Activated effector memory CD4-positive, alpha-beta T cell treated with anti-CD3 and anti-CD28 coated beads, Interleukin-2, amount 50 U/mL, for 16 hours (primary cell): Measurements from ENCODE around the gene CEACAM16.

ENCODE experiments used
- DNase-seq: peaks from one replicate; pipeline ENCODE4 v3.0.0-alpha.2; 2020

Gene CEACAM16

GRCh38 chr19:44726465-44726864 lies 27.5 kb downstream of the CEACAM16 start:
- DNase-seq = no peak

GRCh38 chr19:44728178-44728577 lies 29.2 kb downstream of the CEACAM16 start:
- no peak for DNase-seq

GRCh38 chr19:44729516-44730033 lies 30.6 kb downstream of the CEACAM16 start:
- no peak for DNase-seq

- DNase-seq = no peak
Measured at GRCh38 chr19:44731081-44731480, 32.1 kb downstream of the CEACAM16 start.

GRCh38 chr19:44731622-44732021 lies 32.7 kb downstream of the CEACAM16 start:
- no peak for DNase-seq

- no peak for DNase-seq
Measured at GRCh38 chr19:44732235-44733014, 33.5 kb downstream of the CEACAM16 start.

- DNase-seq = no peak
Measured at GRCh38 chr19:44734357-44734756, 35.4 kb downstream of the CEACAM16 start.

GRCh38 chr19:44735011-44735410 lies 36.1 kb downstream of the CEACAM16 start:
- no peak for DNase-seq

- no peak for DNase-seq
Measured at GRCh38 chr19:44737238-44738071, 38.5 kb downstream of the CEACAM16 start.

GRCh38 chr19:44738136-44738535 lies 39.2 kb downstream of the CEACAM16 start:
- DNase-seq = no peak

GRCh38 chr19:44738603-44739558 lies 39.9 kb downstream of the CEACAM16 start:
- DNase-seq = no peak

- no peak for DNase-seq
Measured at GRCh38 chr19:44740351-44740824, 41.4 kb downstream of the CEACAM16 start.

GRCh38 chr19:44741258-44741731 lies 42.3 kb downstream of the CEACAM16 start:
- DNase-seq = no peak

- no peak for DNase-seq
Measured at GRCh38 chr19:44741841-44742329, 42.9 kb downstream of the CEACAM16 start.

- no peak for DNase-seq
Measured at GRCh38 chr19:44742330-44743061, 43.5 kb downstream of the CEACAM16 start.

- no peak for DNase-seq
Measured at GRCh38 chr19:44744871-44745332, 46.0 kb downstream of the CEACAM16 start.

GRCh38 chr19:44745341-44745831 lies 46.4 kb downstream of the CEACAM16 start:
- no peak for DNase-seq

GRCh38 chr19:44745887-44746600 lies 47.1 kb downstream of the CEACAM16 start:
- no peak for DNase-seq

- DNase-seq = no peak
Measured at GRCh38 chr19:44746616-44746945, 47.6 kb downstream of the CEACAM16 start.

- DNase-seq = peak; percentile 97
Measured at GRCh38 chr19:44746946-44747738, 48.2 kb downstream of the CEACAM16 start.
